ENCODE measurements around the gene RAB1B. TPM values are rescaled to one million over a fixed set of nuclear protein-coding genes. Genes with fewer than 3 reads are reported as not detected.
"Not testable (repeated sequence)": the region's sequence is repeated elsewhere in the genome, so short reads cannot be mapped to it uniquely, and the experiment has no call there.

The RAB1B gene
- total RNA-seq, 3 donors from 2014 or later, result 87.2 to 99.4 (median 98.2) TPM

DNA sequence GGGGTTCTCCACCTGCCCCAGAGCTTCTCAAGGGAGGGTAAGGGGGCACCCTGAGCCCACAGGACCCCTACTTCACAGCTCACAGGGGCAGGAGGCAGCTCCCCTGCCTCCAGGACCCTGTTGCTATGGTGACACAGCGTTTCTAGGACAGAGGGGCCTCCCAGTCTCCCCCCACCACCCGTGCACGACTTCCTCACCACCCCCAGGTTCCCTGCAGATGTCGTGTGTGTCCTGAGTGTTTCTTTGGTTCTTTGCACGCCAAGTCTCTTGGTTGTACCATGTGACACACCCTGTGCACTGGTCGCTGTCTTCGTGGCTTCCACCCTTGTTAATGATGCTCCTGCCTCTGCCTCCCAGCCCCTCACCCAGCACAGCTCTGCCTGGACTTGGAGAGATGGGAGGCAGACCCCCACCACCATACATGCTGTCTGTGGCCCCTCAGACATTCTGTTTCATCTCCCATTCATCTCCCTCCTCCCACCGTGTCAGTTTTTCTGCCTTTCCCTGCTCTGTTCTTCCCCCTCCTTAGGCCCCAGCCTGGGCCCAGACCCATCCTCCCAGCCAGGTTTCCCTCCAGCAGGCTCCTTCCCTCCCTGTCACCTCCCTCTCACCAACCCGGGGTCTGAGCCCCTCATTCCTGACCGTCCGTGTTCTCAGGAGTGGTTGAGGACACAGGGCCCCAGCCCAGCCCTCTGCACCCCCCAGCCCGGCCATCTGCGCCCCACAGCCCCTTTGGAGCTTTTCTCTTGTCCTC lies 24.5 kb upstream of the RAB1B start:
- Histone ChIP-seq H3K4me3 (no peak overlapping the region), H3K4me1 (no peaks in the 10 kb centered on the region)

DNA sequence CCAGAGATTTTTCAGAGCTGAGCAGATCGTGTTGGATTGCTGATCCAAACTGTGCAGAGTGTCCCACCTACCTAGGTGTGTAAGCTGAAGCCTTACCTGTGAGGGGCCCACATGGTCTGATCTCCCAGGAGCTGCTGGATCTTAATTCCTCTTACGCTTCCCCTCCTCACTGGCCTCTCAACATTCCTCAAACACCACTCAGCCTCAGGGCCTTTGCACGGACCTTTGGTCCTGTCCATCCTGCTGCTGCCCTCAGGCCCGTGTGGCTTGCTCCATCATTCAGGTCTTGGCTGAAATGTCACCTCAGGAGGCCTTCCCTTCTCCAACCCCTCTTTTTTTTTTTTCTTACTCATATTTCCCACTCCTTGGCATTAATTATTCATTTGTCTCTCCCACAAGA lies 21.1 kb upstream of the RAB1B start:
- Histone ChIP-seq H3K36me3 (no peaks in the 10 kb centered on the region), H3K9me3 (no peaks in the 10 kb centered on the region), H3K4me3 (no peak overlapping the region), H3K4me1 (no peaks in the 10 kb centered on the region), H3K27me3 (no peaks in the 10 kb centered on the region), H3K27ac (no peak overlapping the region)
- no peak for DNase-seq (ENCODE audit: low spot score in 2 of 2)
- intact Hi-C loops (cut with DNase I; ENCODE audit: low total_unique reads), result no loop called here
- TF ChIP-seq POLR2AphosphoS5 (IDR thresholded peaks at IDR 0.05) (no peak), POLR2A (IDR thresholded peaks at IDR 0.05) (no peak)
- TF ChIP-seq, protein P1, sequence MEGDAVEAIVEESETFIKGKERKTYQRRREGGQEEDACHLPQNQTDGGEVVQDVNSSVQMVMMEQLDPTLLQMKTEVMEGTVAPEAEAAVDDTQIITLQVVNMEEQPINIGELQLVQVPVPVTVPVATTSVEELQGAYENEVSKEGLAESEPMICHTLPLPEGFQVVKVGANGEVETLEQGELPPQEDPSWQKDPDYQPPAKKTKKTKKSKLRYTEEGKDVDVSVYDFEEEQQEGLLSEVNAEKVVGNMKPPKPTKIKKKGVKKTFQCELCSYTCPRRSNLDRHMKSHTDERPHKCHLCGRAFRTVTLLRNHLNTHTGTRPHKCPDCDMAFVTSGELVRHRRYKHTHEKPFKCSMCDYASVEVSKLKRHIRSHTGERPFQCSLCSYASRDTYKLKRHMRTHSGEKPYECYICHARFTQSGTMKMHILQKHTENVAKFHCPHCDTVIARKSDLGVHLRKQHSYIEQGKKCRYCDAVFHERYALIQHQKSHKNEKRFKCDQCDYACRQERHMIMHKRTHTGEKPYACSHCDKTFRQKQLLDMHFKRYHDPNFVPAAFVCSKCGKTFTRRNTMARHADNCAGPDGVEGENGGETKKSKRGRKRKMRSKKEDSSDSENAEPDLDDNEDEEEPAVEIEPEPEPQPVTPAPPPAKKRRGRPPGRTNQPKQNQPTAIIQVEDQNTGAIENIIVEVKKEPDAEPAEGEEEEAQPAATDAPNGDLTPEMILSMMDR (IDR thresholded peaks at IDR 0.05), result no peak

More for the DNA sequence above, 24.5 kb upstream of the RAB1B start:
- Histone ChIP-seq H3K27me3 (no peaks in the 10 kb centered on the region), H3K36me3 (no peaks in the 10 kb centered on the region), H3K9me3 (no peaks in the 10 kb centered on the region), H3K27ac (no peak overlapping the region)
- TF ChIP-seq POLR2A (IDR thresholded peaks at IDR 0.05), result no peak
- no peak for TF ChIP-seq POLR2AphosphoS5 (IDR thresholded peaks at IDR 0.05)
- TF ChIP-seq, protein P1 (IDR thresholded peaks at IDR 0.05), result no peak
- no peak for DNase-seq (ENCODE audit: low spot score in 2 of 2)
- intact Hi-C loops (cut with DNase I; ENCODE audit: low total_unique reads), result no loop called here

DNA sequence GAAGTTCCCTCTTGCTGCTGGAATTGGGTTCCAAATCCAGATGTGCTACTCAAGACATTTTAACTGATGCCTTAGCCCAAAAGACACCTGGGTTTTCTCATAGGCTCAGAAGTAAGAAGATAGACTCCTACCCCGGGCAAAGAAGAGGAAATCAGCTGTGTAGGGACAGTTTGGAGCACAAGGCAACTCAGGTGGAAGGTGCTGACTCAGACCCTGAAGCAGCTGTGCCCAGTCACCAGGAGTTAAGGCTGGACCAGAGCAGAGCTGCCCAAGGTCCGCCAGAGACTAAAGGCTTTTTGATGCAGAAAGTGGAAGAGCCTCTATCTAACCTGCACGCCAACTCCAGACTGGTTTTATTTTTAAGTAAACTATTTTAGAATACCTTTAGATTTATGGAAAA lies 20.6 kb upstream of the RAB1B start:
- H3K4me1 ChIP-seq, result no peaks in the 10 kb centered on the region
- no peaks in the 10 kb centered on the region for H3K9me3 ChIP-seq
- TF ChIP-seq POLR2A (IDR thresholded peaks at IDR 0.05) (no peak), POLR2AphosphoS5 (IDR thresholded peaks at IDR 0.05) (no peak)
- TF ChIP-seq, protein P1 (IDR thresholded peaks at IDR 0.05), result no peak
- H3K4me3 ChIP-seq, result no peak overlapping the region
- intact Hi-C loops (cut with DNase I; ENCODE audit: low total_unique reads), result no loop called here
- no peak for DNase-seq (ENCODE audit: low spot score in 2 of 2)
- H3K27ac ChIP-seq, result no peak overlapping the region
- H3K36me3 ChIP-seq, result no peaks in the 10 kb centered on the region
- no peaks in the 10 kb centered on the region for H3K27me3 ChIP-seq

DNA sequence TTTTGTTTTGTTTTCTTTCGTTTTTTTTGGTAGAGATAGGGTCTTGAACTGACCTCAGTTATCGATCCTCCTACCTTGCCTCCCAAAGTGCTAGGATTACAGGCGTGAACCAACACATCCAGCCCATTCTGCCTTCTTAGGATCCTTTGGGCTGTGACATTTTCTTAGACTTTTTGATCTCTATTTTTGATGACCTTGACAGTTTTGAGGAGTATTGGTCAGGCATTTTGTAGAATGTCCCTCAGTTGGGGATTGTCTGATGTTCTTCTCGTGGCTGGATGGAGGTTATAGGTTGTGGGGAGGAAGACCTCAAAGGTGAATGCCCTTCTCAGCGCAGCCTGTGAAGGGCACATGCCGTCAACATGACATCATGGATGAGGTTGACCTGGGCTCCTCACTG lies 19.5 kb upstream of the RAB1B start:
- Histone ChIP-seq H3K27ac (no peak overlapping the region), H3K9me3 (no peaks in the 10 kb centered on the region), H3K36me3 (no peaks in the 10 kb centered on the region), H3K27me3 (no peaks in the 10 kb centered on the region), H3K4me1 (no peaks in the 10 kb centered on the region), H3K4me3 (no peak overlapping the region)
- DNase-seq (ENCODE audit: low spot score in 2 of 2), result no peak
- TF ChIP-seq, protein P1 (IDR thresholded peaks at IDR 0.05), result no peak
- TF ChIP-seq POLR2A (IDR thresholded peaks at IDR 0.05) (no peak), POLR2AphosphoS5 (IDR thresholded peaks at IDR 0.05) (no peak)
- intact Hi-C loops (cut with DNase I; ENCODE audit: low total_unique reads), result no loop called here

DNA sequence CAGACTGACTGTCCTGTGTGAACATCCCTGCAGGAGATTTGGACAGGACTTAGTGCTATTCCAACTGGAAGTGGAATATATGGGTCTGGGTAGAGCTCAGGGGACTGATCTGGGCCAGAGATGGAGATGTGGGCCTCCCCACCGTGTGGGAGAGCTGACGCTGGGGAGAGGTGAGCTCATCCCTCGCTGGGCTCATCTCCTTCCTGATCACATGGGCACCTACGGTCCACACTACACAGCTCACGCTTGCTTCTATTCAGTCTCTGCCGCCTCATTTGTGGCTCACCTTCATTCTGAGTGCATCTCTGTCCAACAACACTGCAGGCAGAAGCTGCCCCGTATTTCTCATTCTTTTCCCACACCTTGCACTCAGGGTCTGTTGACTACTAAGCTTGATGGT lies 16.6 kb upstream of the RAB1B start:
- Histone ChIP-seq H3K36me3 (no peaks in the 10 kb centered on the region), H3K27ac (no peak overlapping the region), H3K27me3 (no peaks in the 10 kb centered on the region), H3K4me1 (no peaks in the 10 kb centered on the region), H3K9me3 (no peaks in the 10 kb centered on the region), H3K4me3 (no peak overlapping the region)
- TF ChIP-seq, protein P1 (IDR thresholded peaks at IDR 0.05), result no peak
- TF ChIP-seq POLR2AphosphoS5 (IDR thresholded peaks at IDR 0.05) (no peak), POLR2A (IDR thresholded peaks at IDR 0.05) (no peak)
- DNase-seq (ENCODE audit: low spot score in 2 of 2), result no peak
- intact Hi-C loops (cut with DNase I; ENCODE audit: low total_unique reads), result no loop called here

DNA sequence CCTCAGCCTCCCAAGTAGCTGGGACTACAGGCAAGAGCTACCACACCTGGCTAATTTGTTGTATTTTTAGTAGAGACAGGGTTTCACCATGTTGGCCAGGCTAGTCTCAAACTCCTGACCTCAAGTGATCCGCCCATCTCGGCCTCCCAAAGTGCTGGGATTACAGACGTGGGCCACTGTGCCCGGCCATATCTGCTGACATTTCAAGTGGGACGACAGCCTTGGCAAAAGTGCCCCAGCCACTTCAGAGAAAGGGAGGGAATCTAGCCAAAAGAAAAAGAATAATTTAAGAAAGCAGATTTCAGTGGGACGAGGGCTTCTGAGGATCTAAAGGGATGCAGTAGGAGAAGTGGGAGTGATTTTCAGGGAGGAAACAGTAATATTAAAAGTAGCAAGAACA lies 15.4 kb upstream of the RAB1B start:
- H3K4me1 ChIP-seq; H3K9me3 ChIP-seq; H3K36me3 ChIP-seq; H3K27ac ChIP-seq; H3K27me3 ChIP-seq; intact Hi-C loops (cut with DNase I; ENCODE audit: low total_unique reads); H3K4me3 ChIP-seq; DNase-seq (ENCODE audit: low spot score in 2 of 2): not testable (repeated sequence)

Measured in breast epithelium (tissue), 4 donors.